Glutamatergic neuron (in vitro differentiated cells): ENCODE results near the gene INPP4A. TPM values are rescaled to one million over a fixed set of nuclear protein-coding genes. Genes with fewer than 3 reads are reported as not detected.

Source experiments
- DNase-seq: peaks from one replicate; pipeline ENCODE4 v3.0.0; 2022
- H3K27ac Mint-ChIP-seq: one replicate; pipeline ENCODE4 v1.8.0; 2020; ENCODE audit warnings: mild to moderate bottlenecking, mixed read lengths, inconsistent platforms; ENCODE audit not compliant: unreplicated experiment
- H3K27me3 Mint-ChIP-seq: one replicate; pipeline ENCODE4 v1.8.0; 2020; ENCODE audit warnings: mild to moderate bottlenecking, moderate library complexity, mixed read lengths, inconsistent platforms; ENCODE audit not compliant: unreplicated experiment
- H3K36me3 Mint-ChIP-seq: one replicate; pipeline ENCODE4 v1.8.0; 2020; ENCODE audit warnings: mild to moderate bottlenecking, mixed read lengths, inconsistent platforms; ENCODE audit not compliant: unreplicated experiment
- H3K4me1 Mint-ChIP-seq: one replicate; pipeline ENCODE4 v1.8.0; 2020; ENCODE audit warnings: mild to moderate bottlenecking, low read depth, mixed read lengths, inconsistent platforms; ENCODE audit not compliant: unreplicated experiment
- H3K4me3 Mint-ChIP-seq: one replicate; pipeline ENCODE4 v1.8.0; 2020; ENCODE audit warnings: mild to moderate bottlenecking, mixed read lengths, inconsistent platforms; ENCODE audit not compliant: unreplicated experiment
- H3K9me3 Mint-ChIP-seq: one replicate; pipeline ENCODE4 v1.8.0; 2020; ENCODE audit warnings: mild to moderate bottlenecking, moderate library complexity, mixed read lengths, inconsistent platforms; ENCODE audit not compliant: unreplicated experiment
- total RNA-seq: library from RNA; stranded (reverse); fragmentation: NEBNext Ultra II Directional; extraction: Animal tissue kit (Norgen Biotek cat#: 25700); gene quantifications from one replicate; pipeline ENCODE4 v1.2.1, GENCODE V29; 2021; ENCODE audit not compliant: unreplicated experiment
- TF ChIP-seq, protein P1 (sequence below): fragments of 200-600 bp; sonication (generic); IDR thresholded peaks from one replicate; pipeline ENCODE4 v1.5.0; 2021; ENCODE audit not compliant: partially characterized antibody, unreplicated experiment

The INPP4A gene
- total RNA-seq, 1 donor from 2014 or later = 54.5 TPM

DNA sequence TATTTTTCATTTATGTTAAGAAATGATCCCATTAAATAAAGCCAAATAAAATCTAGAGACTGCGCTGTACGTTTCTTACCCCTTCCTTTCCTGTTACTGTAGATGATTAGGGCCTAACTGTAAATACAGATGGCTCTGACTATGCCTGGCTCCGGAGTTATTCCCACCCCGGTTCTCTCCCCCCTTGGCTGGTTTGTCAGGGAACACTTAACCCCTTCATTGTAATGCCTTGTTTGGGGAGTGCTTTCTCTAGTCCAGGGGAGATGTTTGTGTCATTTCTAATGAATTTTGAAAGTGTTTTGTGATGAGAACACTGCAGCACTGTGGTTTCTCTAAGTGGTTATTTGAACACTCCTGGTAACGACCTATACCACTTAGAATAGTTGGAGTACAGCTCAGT is 172.5 kb downstream of the INPP4A start:
- H3K9me3 Mint-ChIP-seq = peaks cover 4% of the 10 kb centered on the region
- H3K4me1 Mint-ChIP-seq = no peaks in the 10 kb centered on the region
- TF ChIP-seq, protein P1, sequence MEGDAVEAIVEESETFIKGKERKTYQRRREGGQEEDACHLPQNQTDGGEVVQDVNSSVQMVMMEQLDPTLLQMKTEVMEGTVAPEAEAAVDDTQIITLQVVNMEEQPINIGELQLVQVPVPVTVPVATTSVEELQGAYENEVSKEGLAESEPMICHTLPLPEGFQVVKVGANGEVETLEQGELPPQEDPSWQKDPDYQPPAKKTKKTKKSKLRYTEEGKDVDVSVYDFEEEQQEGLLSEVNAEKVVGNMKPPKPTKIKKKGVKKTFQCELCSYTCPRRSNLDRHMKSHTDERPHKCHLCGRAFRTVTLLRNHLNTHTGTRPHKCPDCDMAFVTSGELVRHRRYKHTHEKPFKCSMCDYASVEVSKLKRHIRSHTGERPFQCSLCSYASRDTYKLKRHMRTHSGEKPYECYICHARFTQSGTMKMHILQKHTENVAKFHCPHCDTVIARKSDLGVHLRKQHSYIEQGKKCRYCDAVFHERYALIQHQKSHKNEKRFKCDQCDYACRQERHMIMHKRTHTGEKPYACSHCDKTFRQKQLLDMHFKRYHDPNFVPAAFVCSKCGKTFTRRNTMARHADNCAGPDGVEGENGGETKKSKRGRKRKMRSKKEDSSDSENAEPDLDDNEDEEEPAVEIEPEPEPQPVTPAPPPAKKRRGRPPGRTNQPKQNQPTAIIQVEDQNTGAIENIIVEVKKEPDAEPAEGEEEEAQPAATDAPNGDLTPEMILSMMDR = no peak
- H3K36me3 Mint-ChIP-seq = no peaks in the 10 kb centered on the region
- no peak overlapping the region for H3K27ac Mint-ChIP-seq
- H3K4me3 Mint-ChIP-seq = no peak overlapping the region
- peaks cover 4% of the 10 kb centered on the region for H3K27me3 Mint-ChIP-seq
- no peak for DNase-seq

GRCh38 chr2:98623657-98624056 is 179.0 kb downstream of the INPP4A start:
- Mint-ChIP-seq H3K4me1 (no peaks in the 10 kb centered on the region), H3K36me3 (peaks cover 9% of the 10 kb centered on the region), H3K27ac (no peak overlapping the region), H3K4me3 (no peak overlapping the region), H3K27me3 (peaks cover 1% of the 10 kb centered on the region), H3K9me3 (no peaks in the 10 kb centered on the region)
- no peak for DNase-seq
- TF ChIP-seq, protein P1 = no peak

GRCh38 chr2:98632351-98632750 is 187.7 kb downstream of the INPP4A start:
- H3K9me3 Mint-ChIP-seq = peaks cover 3% of the 10 kb centered on the region
- H3K4me1 Mint-ChIP-seq = peaks cover 11% of the 10 kb centered on the region
- no peak for DNase-seq
- no peak overlapping the region for H3K4me3 Mint-ChIP-seq
- H3K36me3 Mint-ChIP-seq = peaks cover 11% of the 10 kb centered on the region
- TF ChIP-seq, protein P1 = no peak
- peaks cover 3% of the 10 kb centered on the region for H3K27me3 Mint-ChIP-seq
- no peak overlapping the region for H3K27ac Mint-ChIP-seq

DNA sequence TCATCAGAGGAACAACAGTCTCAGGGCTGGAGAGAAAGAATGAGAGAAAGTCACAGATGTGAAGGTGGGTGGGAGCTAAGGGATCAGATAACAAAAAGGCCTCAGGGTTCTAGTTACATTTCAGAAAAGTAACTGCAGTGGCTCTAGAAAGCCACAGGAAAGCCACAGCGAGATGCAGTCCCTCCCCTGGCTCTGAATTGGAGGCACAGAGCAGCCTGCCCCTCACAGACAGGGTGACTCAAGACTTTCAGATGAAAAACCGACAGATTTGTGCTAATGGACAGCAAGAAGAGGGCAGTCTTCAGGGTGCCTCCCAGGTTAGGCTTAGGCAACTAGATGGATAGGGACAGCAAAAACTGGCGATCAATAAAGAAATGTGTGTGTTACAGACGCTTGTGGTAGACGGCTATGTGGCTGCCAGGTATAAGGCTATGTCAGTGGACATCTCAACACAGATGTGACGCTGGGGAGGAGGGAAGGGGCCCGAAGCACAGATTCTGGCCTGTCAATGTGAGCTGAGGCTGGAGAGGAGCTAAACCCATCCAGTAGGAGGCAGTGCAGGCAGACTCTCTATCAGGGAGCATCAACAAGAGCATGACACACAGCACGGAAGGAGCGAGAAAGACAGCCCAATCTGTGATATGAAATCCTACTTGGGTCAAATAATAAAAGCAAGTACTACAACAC is 189.9 kb downstream of the INPP4A start:
- DNase-seq = peak; percentile 54
- TF ChIP-seq, protein P1 = peak; percentile 43
- Mint-ChIP-seq H3K4me3 (peak overlapping the region; percentile 35), H3K4me1 (peaks cover 11% of the 10 kb centered on the region), H3K27ac (peak overlapping the region; percentile 85), H3K9me3 (peaks cover 3% of the 10 kb centered on the region), H3K27me3 (peaks cover 3% of the 10 kb centered on the region), H3K36me3 (no peaks in the 10 kb centered on the region)

DNA sequence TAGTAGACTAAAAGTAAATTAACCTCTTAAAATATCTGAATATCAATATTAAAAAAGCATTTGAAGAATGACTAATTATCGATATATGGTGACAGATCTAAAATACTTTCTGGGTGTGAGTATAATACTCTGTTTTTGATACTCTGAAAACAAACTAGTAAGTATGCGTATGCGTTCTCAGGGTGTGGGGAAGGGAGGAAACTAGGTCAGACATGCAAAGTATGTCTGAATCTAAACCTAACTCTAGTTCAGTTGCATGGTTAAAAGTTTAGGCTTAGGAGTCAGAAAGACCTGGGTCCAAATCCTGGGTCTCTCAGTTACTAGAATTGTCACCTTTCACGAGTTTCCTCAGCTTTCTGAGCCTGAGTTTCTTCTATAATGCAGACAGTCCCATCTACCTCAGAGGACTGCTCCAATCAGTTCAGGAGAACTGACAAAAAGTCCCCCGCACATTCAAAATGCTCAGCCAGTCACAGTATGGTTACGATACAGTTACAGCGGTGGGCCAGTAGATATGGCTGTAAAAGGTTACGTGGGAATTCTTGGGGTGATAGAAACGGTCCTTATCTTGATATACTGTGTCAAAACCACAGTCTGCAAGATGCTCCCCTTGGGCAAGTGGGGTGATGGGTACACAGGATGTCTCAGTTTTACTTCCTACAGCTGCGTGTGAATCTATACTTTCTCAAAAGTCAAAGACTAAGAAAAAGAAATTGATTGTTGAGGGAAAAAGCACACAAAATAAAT is 192.9 kb downstream of the INPP4A start:
- Mint-ChIP-seq H3K4me1 (peaks cover 10% of the 10 kb centered on the region), H3K36me3 (no peaks in the 10 kb centered on the region), H3K9me3 (no peaks in the 10 kb centered on the region), H3K27ac (no peak overlapping the region), H3K4me3 (no peak overlapping the region), H3K27me3 (peaks cover 3% of the 10 kb centered on the region)
- TF ChIP-seq, protein P1 = no peak
- DNase-seq = no peak
